Heart left ventricle (tissue), 13 donors: ENCODE results near the gene LSS.

Experiments used
- CTCF ChIP-seq, 12 donors: fragments of 200-600 bp; sonication (generic) in 4 of 12; IDR thresholded peaks; one replicate each; pipeline versions ENCODE4 v1.5.0 to v1.8.0; 2018 to 2022; ENCODE audit warnings: antibody characterized with exemption in 12 of 12, mild to moderate bottlenecking in 5 of 12
- POLR2A ChIP-seq, 2 donors: fragments of 450-650 bp; IDR thresholded peaks; one replicate each; pipeline ENCODE4 v1.6.1; 2017; ENCODE audit warnings: antibody characterized with exemption in 2 of 2, mild to moderate bottlenecking in 2 of 2, moderate library complexity in 2 of 2
- donor health status: ischemic (EF 13 %, LVEDD 7.1; RV severe dilation, severe dysfunction).
- donor health status: DM: no; HTN: yes; CAD: no.
- donor health status: DM: no; HTN: no; CAD: no.
- donor health status: ischemic (EF 25% LVEDD 6.9; RV normal size, moderate dysfunction).
- donor health status: ischemic (EF 25% LVEDD 5.7; RV mildly dilated, moderate dysfunction).
- donor health status: ischemic (EF 35%, LVEDD 5.7; RV mildly dilated, moderate dysfunction).
- donor health status: nonischemic (EF 11% LVEDD 7.7; RV severe dilation, severe dysfunction).
- donor health status: DM: yes; HTN: yes; CAD: no.
- donor health status: PGD.
- donor health status: ischemic (EF 29% LVEDD 5.4; RV normal size, mild dysfunction).
- donor health status: nonischemic (EF 23%, LVEDD 6.1; RV moderate dilation, normal function).

- TF ChIP-seq CTCF (IDR thresholded peaks at IDR 0.05) (no peak), POLR2A (IDR thresholded peaks at IDR 0.05) (no peak)
Measured at GRCh38 chr21:46255166-46255565, 26.6 kb upstream of the LSS start.
